ENCODE data around the gene NR3C2.

NR3C2 gene

GRCh38 chr4:148445071-148445859 lies 3.1 kb upstream of the NR3C2 start:
- no peaks in the 10 kb centered on the region for H3K36me3 ChIP-seq (ENCODE audit: insufficient read depth, low read length)
- H3K27ac ChIP-seq (ENCODE audit: low read depth, low read length), result peak overlapping the region; percentile 77
- peak overlapping the region; percentile 39 for H3K9ac ChIP-seq (ENCODE audit: low read length)
- H3K4me3 ChIP-seq (ENCODE audit: low read depth in 1 of 2, low read length in 2 of 2), result peak overlapping the region; percentile 98 to 99
- H3K9me3 ChIP-seq (ENCODE audit: low read length), result no peaks in the 10 kb centered on the region
- peaks cover 10% of the 10 kb centered on the region for H3K4me1 ChIP-seq (ENCODE audit: insufficient read depth, low read length)
- no peaks in the 10 kb centered on the region for H3K27me3 ChIP-seq (ENCODE audit: control insufficient read depth in 1 of 2, insufficient read depth in 2 of 2, low read length in 2 of 2)

GRCh38 chr4:148444296-148445070 lies 2.3 kb upstream of the NR3C2 start:
- Histone ChIP-seq H3K9me3 (ENCODE audit: low read length) (no peaks in the 10 kb centered on the region), H3K27me3 (ENCODE audit: control insufficient read depth in 1 of 2, insufficient read depth in 2 of 2, low read length in 2 of 2) (no peaks in the 10 kb centered on the region), H3K36me3 (ENCODE audit: insufficient read depth, low read length) (no peaks in the 10 kb centered on the region), H3K27ac (ENCODE audit: low read depth, low read length) (peak overlapping the region; percentile 77), H3K4me1 (ENCODE audit: insufficient read depth, low read length) (peaks cover 18% of the 10 kb centered on the region), H3K4me3 (ENCODE audit: low read depth in 1 of 2, low read length in 2 of 2) (peak overlapping the region; percentile 98 to 99), H3K9ac (ENCODE audit: low read length) (peak overlapping the region; percentile 98)

DNA sequence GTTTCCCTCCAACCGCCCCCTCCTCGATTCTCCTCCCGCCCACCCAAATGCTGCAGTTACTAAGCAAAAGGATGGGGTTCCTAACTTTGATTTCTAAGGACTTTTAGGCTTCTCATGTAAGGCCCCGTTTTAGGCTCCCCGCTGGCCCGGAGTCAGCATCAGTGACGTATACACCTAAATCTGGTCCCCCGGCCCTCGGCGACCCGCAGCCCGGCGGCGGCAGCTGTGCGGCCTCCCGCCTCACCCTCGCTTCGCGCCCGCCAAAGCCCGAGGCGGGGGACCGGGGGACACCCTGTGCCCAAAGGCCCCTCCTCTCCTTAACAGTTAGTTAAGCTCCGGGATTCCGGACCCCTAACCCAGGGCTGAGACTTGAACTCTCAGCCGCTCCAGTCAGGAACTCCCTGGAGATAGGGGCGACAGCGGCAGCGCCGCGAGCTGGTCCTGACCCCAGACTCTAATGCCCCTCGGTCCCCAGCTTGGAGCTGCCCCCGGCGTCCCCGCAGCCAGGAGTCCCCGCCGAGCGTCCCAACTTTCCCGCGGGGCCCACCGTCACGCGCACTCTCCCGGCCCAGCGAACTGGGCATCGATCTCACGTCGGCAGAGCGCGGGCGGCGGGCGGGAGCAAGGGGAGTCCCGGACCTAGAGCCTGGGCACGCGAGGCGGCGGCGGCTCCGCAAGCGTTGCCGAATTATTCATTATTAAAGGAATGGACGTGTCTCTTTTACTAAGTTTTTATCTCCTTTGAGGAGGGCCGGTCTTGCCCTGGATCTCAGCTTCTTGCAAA lies 1.5 kb upstream of the NR3C2 start:
- Histone ChIP-seq H3K27me3 (ENCODE audit: control insufficient read depth in 1 of 2, insufficient read depth in 2 of 2, low read length in 2 of 2) (no peaks in the 10 kb centered on the region), H3K27ac (ENCODE audit: low read depth, low read length) (peak overlapping the region; percentile 77), H3K9me3 (ENCODE audit: low read length) (no peaks in the 10 kb centered on the region), H3K4me3 (ENCODE audit: low read depth in 1 of 2, low read length in 2 of 2) (peak overlapping the region; percentile 98 to 99), H3K9ac (ENCODE audit: low read length) (peak overlapping the region; percentile 98), H3K36me3 (ENCODE audit: insufficient read depth, low read length) (no peaks in the 10 kb centered on the region), H3K4me1 (ENCODE audit: insufficient read depth, low read length) (peaks cover 20% of the 10 kb centered on the region)

DNA sequence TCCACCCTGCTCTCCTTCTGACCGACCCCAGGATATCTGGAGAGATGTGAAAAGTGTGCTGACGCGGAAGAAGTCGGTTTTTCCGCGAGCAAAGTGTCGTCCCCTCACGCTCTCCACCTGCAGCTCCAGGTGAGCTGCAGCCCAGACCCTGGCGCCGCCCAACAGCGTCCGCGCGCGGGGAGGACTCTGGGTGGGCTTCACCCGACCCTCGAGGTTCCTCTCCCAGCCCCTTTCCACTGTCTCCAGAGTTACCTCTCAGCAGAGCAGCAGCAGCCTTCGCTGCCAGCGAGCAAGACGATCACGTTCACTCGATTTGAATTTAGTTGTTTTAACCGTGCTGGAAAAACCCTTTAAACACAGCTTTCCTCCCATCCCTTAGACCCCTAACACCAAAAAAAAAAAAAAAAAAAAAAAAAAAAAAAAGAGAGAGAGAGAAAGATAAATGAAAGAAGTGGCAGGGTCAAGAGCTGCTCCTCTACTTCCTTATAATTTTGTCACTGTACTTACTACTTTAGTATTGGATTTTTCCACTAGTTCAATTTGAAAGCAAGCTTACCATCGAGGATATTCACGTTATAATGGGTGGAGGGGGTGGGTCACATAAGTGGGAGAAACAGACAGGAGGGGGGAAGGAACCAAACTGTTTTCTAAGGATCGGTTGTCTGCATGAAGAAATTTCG lies 758 bp upstream of the NR3C2 start:
- H3K4me1 ChIP-seq (ENCODE audit: insufficient read depth, low read length), result peaks cover 20% of the 10 kb centered on the region
- peak overlapping the region; percentile 98 for H3K9ac ChIP-seq (ENCODE audit: low read length)
- no peaks in the 10 kb centered on the region for H3K36me3 ChIP-seq (ENCODE audit: insufficient read depth, low read length)
- no peaks in the 10 kb centered on the region for H3K9me3 ChIP-seq (ENCODE audit: low read length)
- H3K27me3 ChIP-seq (ENCODE audit: control insufficient read depth in 1 of 2, insufficient read depth in 2 of 2, low read length in 2 of 2), result no peaks in the 10 kb centered on the region
- peak overlapping the region; percentile 93 for H3K27ac ChIP-seq (ENCODE audit: low read depth, low read length)
- peak overlapping the region; percentile 98 to 99 for H3K4me3 ChIP-seq (ENCODE audit: low read depth in 1 of 2, low read length in 2 of 2)

GRCh38 chr4:148441624-148441985 lies 609 bp downstream of the NR3C2 start:
- H3K36me3 ChIP-seq (ENCODE audit: insufficient read depth, low read length), result no peaks in the 10 kb centered on the region
- H3K27ac ChIP-seq (ENCODE audit: low read depth, low read length), result peak overlapping the region; percentile 68
- H3K4me3 ChIP-seq (ENCODE audit: low read depth in 1 of 2, low read length in 2 of 2), result peak overlapping the region; percentile 98 to 99
- H3K27me3 ChIP-seq (ENCODE audit: control insufficient read depth in 1 of 2, insufficient read depth in 2 of 2, low read length in 2 of 2), result no peaks in the 10 kb centered on the region
- H3K4me1 ChIP-seq (ENCODE audit: insufficient read depth, low read length), result peaks cover 20% of the 10 kb centered on the region
- peak overlapping the region; percentile 93 for H3K9ac ChIP-seq (ENCODE audit: low read length)
- no peaks in the 10 kb centered on the region for H3K9me3 ChIP-seq (ENCODE audit: low read length)

DNA sequence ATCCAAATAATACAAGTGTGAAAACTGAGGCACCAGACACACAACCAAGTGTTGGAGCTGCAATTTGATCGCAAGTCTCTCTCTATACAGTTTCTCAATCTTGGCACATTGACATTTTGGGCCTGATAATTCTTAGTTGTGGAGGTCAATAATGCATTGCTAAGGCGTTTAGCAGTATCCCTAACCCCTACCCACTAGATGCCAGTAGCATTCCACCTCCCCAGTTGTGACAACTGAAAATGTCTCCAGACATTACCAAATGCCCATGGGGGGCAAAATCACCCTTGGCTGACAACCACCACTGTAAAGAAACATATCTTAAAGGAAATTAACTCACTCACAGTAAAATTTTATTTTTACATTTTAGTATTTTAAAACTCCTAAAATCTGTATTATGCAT lies 4.2 kb downstream of the NR3C2 start:
- H3K27me3 ChIP-seq (ENCODE audit: control insufficient read depth in 1 of 2, insufficient read depth in 2 of 2, low read length in 2 of 2), result no peaks in the 10 kb centered on the region
- peaks cover 36% of the 10 kb centered on the region for H3K4me1 ChIP-seq (ENCODE audit: insufficient read depth, low read length)
- peaks cover 8% of the 10 kb centered on the region for H3K36me3 ChIP-seq (ENCODE audit: insufficient read depth, low read length)

GRCh38 chr4:148437439-148437838 lies 4.8 kb downstream of the NR3C2 start:
- H3K27ac ChIP-seq (ENCODE audit: low read depth, low read length), result no peak overlapping the region
- H3K9ac ChIP-seq (ENCODE audit: low read length), result no peak overlapping the region
- peaks cover 36% of the 10 kb centered on the region for H3K4me1 ChIP-seq (ENCODE audit: insufficient read depth, low read length)
- H3K36me3 ChIP-seq (ENCODE audit: insufficient read depth, low read length), result peaks cover 8% of the 10 kb centered on the region
- H3K4me3 ChIP-seq (ENCODE audit: low read depth in 1 of 2, low read length in 2 of 2), result no peak overlapping the region
- H3K9me3 ChIP-seq (ENCODE audit: low read length), result no peaks in the 10 kb centered on the region
- H3K27me3 ChIP-seq (ENCODE audit: control insufficient read depth in 1 of 2, insufficient read depth in 2 of 2, low read length in 2 of 2), result no peaks in the 10 kb centered on the region

More for the DNA sequence above, 4.2 kb downstream of the NR3C2 start:
- Histone ChIP-seq H3K9me3 (ENCODE audit: low read length) (no peaks in the 10 kb centered on the region), H3K27ac (ENCODE audit: low read depth, low read length) (no peak overlapping the region), H3K9ac (ENCODE audit: low read length) (no peak overlapping the region), H3K4me3 (ENCODE audit: low read depth in 1 of 2, low read length in 2 of 2) (no peak overlapping the region)

- H3K9me3 ChIP-seq (ENCODE audit: low read length), result no peaks in the 10 kb centered on the region
- peaks cover 36% of the 10 kb centered on the region for H3K4me1 ChIP-seq (ENCODE audit: insufficient read depth, low read length)
- no peak overlapping the region for H3K4me3 ChIP-seq (ENCODE audit: low read depth in 1 of 2, low read length in 2 of 2)
- H3K9ac ChIP-seq (ENCODE audit: low read length), result no peak overlapping the region
- no peaks in the 10 kb centered on the region for H3K27me3 ChIP-seq (ENCODE audit: control insufficient read depth in 1 of 2, insufficient read depth in 2 of 2, low read length in 2 of 2)
- H3K36me3 ChIP-seq (ENCODE audit: insufficient read depth, low read length), result peaks cover 8% of the 10 kb centered on the region
- H3K27ac ChIP-seq (ENCODE audit: low read depth, low read length), result no peak overlapping the region
Measured at GRCh38 chr4:148436512-148436911, 5.7 kb downstream of the NR3C2 start.

GRCh38 chr4:148435654-148436406 lies 6.4 kb downstream of the NR3C2 start:
- Histone ChIP-seq H3K4me3 (ENCODE audit: low read depth in 1 of 2, low read length in 2 of 2) (no peak overlapping the region), H3K4me1 (ENCODE audit: insufficient read depth, low read length) (peaks cover 31% of the 10 kb centered on the region), H3K27ac (ENCODE audit: low read depth, low read length) (no peak overlapping the region), H3K27me3 (ENCODE audit: control insufficient read depth in 1 of 2, insufficient read depth in 2 of 2, low read length in 2 of 2) (no peaks in the 10 kb centered on the region), H3K36me3 (ENCODE audit: insufficient read depth, low read length) (peaks cover 8% of the 10 kb centered on the region), H3K9me3 (ENCODE audit: low read length) (no peaks in the 10 kb centered on the region), H3K9ac (ENCODE audit: low read length) (no peak overlapping the region)

DNA sequence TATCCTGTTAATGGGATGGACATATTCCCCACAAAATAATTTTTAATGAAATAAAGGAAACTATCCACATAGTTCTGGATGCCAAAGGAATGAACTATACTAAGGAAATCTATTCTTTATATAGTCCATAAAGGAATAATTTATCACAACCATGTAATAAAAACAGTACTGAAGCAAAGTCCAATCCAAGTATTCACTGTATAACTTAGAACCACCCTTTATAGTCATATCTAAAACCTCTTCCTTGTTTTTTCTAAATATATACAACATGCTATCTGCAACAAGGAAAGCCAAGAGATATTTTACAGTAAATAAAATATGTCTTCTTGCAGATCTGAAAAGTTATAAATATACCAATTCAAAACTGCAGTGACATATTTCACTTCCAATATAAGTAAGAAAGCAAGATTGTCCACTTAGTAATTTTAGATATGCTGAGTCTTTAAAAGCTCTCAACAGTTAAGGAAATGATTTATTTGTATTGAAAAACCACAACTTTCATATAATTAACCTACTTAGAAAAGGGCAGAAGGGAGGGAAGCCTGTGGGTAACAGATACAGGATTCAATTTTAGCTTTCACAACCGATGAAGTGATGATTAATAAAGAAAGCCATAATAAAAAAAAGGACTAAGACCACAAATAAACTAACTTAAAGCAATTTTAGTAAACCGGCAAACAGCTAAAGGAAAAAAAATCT lies 8.0 kb downstream of the NR3C2 start:
- Histone ChIP-seq H3K36me3 (ENCODE audit: insufficient read depth, low read length) (peaks cover 8% of the 10 kb centered on the region), H3K27ac (ENCODE audit: low read depth, low read length) (no peak overlapping the region)

More for the DNA sequence above, 8.0 kb downstream of the NR3C2 start:
- Histone ChIP-seq H3K27me3 (ENCODE audit: control insufficient read depth in 1 of 2, insufficient read depth in 2 of 2, low read length in 2 of 2) (no peaks in the 10 kb centered on the region), H3K4me1 (ENCODE audit: insufficient read depth, low read length) (peaks cover 15% of the 10 kb centered on the region), H3K9me3 (ENCODE audit: low read length) (no peaks in the 10 kb centered on the region), H3K4me3 (ENCODE audit: low read depth in 1 of 2, low read length in 2 of 2) (no peak overlapping the region), H3K9ac (ENCODE audit: low read length) (no peak overlapping the region)

All from muscle layer of colon (tissue), 2 donors.